Measurements from ENCODE around the gene STK11IP. TPM values are rescaled to one million over a fixed set of nuclear protein-coding genes. Genes with fewer than 3 reads are reported as not detected.

Gene STK11IP
- total and polyA plus RNA-seq, 2 donors (not counting 1 experiment from before 2014, with no cell fraction given): 46.8 to 55.6 TPM

DNA sequence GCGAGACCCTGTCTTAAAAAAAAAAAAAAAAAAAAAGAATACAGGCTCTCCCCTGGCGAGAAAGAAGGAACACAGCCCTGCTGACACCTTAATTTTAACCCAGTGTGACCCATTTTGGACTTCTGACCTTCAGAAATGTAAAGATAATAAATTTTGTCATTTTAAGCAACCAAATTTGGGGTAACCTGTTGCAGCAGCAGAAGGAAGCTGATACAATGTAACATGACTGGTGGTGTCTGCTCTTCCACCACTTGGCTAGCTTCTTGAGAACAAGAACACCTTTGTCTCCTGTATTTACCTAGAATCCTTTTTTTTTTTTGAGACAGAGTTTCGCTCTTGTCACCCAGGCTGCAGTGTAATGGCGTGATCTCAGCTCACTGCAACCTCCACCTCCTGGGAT lies 6.6 kb upstream of the STK11IP start:
- Mint-ChIP-seq H3K9me3 (ENCODE audit: insufficient read depth) (no peaks in the 10 kb centered on the region), H3K27me3 (peaks cover 45% of the 10 kb centered on the region), H3K27ac (no peak overlapping the region), H3K4me1 (no peaks in the 10 kb centered on the region), H3K4me3 (no peak overlapping the region)
- ChIA-PET CTCF (no interaction called here), POLR2A (no interaction called here)
- Histone ChIP-seq H3K4me3 (ENCODE audit: control extremely low read depth in 1 of 5, extremely low read depth in 1 of 5, insufficient read depth in 1 of 5, low read depth in 2 of 5, low read length in 4 of 5) (no peak overlapping the region), H3K9me3 (ENCODE audit: control extremely low read depth in 1 of 3, control insufficient read depth in 2 of 3, insufficient read depth in 1 of 3, low read length in 2 of 3) (no peaks in the 10 kb centered on the region), H3K27ac (ENCODE audit: low read length in 2 of 2) (no peak overlapping the region), H3K9ac (ENCODE audit: low read length) (no peak overlapping the region), H3K36me3 (replicated peaks in 1 of 2; ENCODE audit: control extremely low read depth in 1 of 2, control insufficient read depth in 1 of 2, extremely low read depth in 1 of 2, insufficient read depth in 2 of 2, low read length in 1 of 2) (no peaks in the 10 kb centered on the region), H3K27me3 (replicated peaks in 1 of 4; ENCODE audit: control extremely low read depth in 1 of 4, control insufficient read depth in 3 of 4, insufficient read depth in 4 of 4, low read length in 3 of 4) (peaks cover 0 to 9% (median 3%) of the 10 kb centered on the region in 4 experiments), H3K4me2 (replicated peaks; ENCODE audit: low read depth, low read length, poor library complexity, severe bottlenecking) (no peak overlapping the region), H3K79me2 (ENCODE audit: control insufficient read depth, insufficient read depth, low read length) (no peaks in the 10 kb centered on the region), H2AFZ (ENCODE audit: insufficient read depth, low read depth, low read length, poor library complexity, severe bottlenecking) (no peak overlapping the region), H4K20me1 (ENCODE audit: control insufficient read depth, insufficient read depth, low read length, poor library complexity, severe bottlenecking) (no peaks in the 10 kb centered on the region), H3K4me1 (ENCODE audit: control insufficient read depth in 2 of 2, insufficient read depth in 2 of 2, low read length in 2 of 2) (no peaks in the 10 kb centered on the region)
- TF ChIP-seq EZH2 (IDR thresholded peaks at IDR 0.05; ENCODE audit: borderline replicate concordance, insufficient read depth, low read depth, low read length, poor library complexity, severe bottlenecking): no peak
- TF ChIP-seq, protein P1, sequence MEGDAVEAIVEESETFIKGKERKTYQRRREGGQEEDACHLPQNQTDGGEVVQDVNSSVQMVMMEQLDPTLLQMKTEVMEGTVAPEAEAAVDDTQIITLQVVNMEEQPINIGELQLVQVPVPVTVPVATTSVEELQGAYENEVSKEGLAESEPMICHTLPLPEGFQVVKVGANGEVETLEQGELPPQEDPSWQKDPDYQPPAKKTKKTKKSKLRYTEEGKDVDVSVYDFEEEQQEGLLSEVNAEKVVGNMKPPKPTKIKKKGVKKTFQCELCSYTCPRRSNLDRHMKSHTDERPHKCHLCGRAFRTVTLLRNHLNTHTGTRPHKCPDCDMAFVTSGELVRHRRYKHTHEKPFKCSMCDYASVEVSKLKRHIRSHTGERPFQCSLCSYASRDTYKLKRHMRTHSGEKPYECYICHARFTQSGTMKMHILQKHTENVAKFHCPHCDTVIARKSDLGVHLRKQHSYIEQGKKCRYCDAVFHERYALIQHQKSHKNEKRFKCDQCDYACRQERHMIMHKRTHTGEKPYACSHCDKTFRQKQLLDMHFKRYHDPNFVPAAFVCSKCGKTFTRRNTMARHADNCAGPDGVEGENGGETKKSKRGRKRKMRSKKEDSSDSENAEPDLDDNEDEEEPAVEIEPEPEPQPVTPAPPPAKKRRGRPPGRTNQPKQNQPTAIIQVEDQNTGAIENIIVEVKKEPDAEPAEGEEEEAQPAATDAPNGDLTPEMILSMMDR (IDR thresholded peaks at IDR 0.05): no peak
- no CpG with 5 or more reads among the region's 4 CpGs for WGBS (ENCODE audit: insufficient coverage)
- no peak for ATAC-seq (ENCODE audit: low read depth)
- DNase-seq: no peak
- intact Hi-C loops (cut with micrococcal nuclease): loop anchor here (10.0 kb wide), 1 partner anchor 316 kb away; the partner anchor contains the start of gene DNAJB2

DNA sequence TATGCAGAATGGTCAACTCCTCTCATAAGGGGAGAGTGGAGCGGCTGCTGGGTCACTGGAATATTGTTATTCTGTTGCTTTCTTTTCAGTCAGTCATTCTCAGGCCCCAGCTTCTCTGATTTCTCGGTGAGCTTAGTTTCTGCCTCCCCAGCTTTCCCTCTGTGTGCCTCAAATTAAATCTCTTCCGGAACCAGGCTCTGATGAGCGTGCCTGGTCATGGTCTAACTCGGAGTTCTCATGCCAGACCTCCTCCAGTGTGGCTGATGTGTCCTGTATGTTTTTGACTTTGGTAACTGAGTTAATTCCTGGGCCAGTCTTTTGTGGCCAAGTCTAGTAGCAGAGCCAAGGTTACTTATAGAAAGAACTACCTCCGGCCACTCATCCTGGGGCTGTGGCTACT lies 4.9 kb upstream of the STK11IP start:
- H2AFZ ChIP-seq (ENCODE audit: insufficient read depth, low read depth, low read length, poor library complexity, severe bottlenecking): no peak overlapping the region
- DNase-seq (no peak), ATAC-seq (ENCODE audit: low read depth) (no peak)
- H3K27ac ChIP-seq (ENCODE audit: low read length in 2 of 2): no peak overlapping the region
- no peaks in the 10 kb centered on the region for H3K9me3 ChIP-seq (ENCODE audit: control extremely low read depth in 1 of 3, control insufficient read depth in 2 of 3, insufficient read depth in 1 of 3, low read length in 2 of 3)
- no peaks in the 10 kb centered on the region for H4K20me1 ChIP-seq (ENCODE audit: control insufficient read depth, insufficient read depth, low read length, poor library complexity, severe bottlenecking)
- H3K4me1 Mint-ChIP-seq: peaks cover 10% of the 10 kb centered on the region
- H3K4me1 ChIP-seq (ENCODE audit: control insufficient read depth in 2 of 2, insufficient read depth in 2 of 2, low read length in 2 of 2): peaks cover 5 to 6% of the 10 kb centered on the region in 2 donors
- WGBS (ENCODE audit: insufficient coverage): 100% methylated on average over 2 of the region's 6 CpGs
- H3K27me3 Mint-ChIP-seq: peaks cover 29% of the 10 kb centered on the region
- TF ChIP-seq, protein P1 (IDR thresholded peaks at IDR 0.05): no peak
- no peak for TF ChIP-seq EZH2 (IDR thresholded peaks at IDR 0.05; ENCODE audit: borderline replicate concordance, insufficient read depth, low read depth, low read length, poor library complexity, severe bottlenecking)
- H3K27me3 ChIP-seq (replicated peaks in 1 of 4; ENCODE audit: control extremely low read depth in 1 of 4, control insufficient read depth in 3 of 4, insufficient read depth in 4 of 4, low read length in 3 of 4): peaks cover 0 to 13% (median 2%) of the 10 kb centered on the region in 4 experiments
- H3K79me2 ChIP-seq (ENCODE audit: control insufficient read depth, insufficient read depth, low read length): no peaks in the 10 kb centered on the region
- no peak overlapping the region for H3K4me2 ChIP-seq (replicated peaks; ENCODE audit: low read depth, low read length, poor library complexity, severe bottlenecking)
- no peaks in the 10 kb centered on the region for H3K9me3 Mint-ChIP-seq (ENCODE audit: insufficient read depth)
- no peak overlapping the region for H3K9ac ChIP-seq (ENCODE audit: low read length)
- no peaks in the 10 kb centered on the region for H3K36me3 ChIP-seq (replicated peaks in 1 of 2; ENCODE audit: control extremely low read depth in 1 of 2, control insufficient read depth in 1 of 2, extremely low read depth in 1 of 2, insufficient read depth in 2 of 2, low read length in 1 of 2)
- H3K4me3 ChIP-seq (ENCODE audit: control extremely low read depth in 1 of 5, extremely low read depth in 1 of 5, insufficient read depth in 1 of 5, low read depth in 2 of 5, low read length in 4 of 5): no peak overlapping the region
- H3K27ac Mint-ChIP-seq: no peak overlapping the region
- intact Hi-C loops (cut with micrococcal nuclease): loop anchor here (10.0 kb wide), 1 partner anchor 318 kb away; the partner anchor contains the start of gene DNAJB2
- H3K4me3 Mint-ChIP-seq: no peak overlapping the region
- POLR2A ChIA-PET: no interaction called here
- CTCF ChIA-PET: no interaction called here
